ENCODE data around the gene GALNT3. TPM values are rescaled to one million over a fixed set of nuclear protein-coding genes. Genes with fewer than 3 reads are reported as not detected.

The GALNT3 gene
- total and polyA plus RNA-seq, 2 experiments from 2014 or later, result 0.21 TPM; not detected in 1

- H3K4me1 ChIP-seq (ENCODE audit: low read depth), result no peaks in the 10 kb centered on the region
- TF ChIP-seq CTCF (IDR thresholded peaks at IDR 0.05; ENCODE audit: low read depth, low read length), result no peak
- H3K4me3 ChIP-seq, result no peak overlapping the region
- no peak for DNase-seq (ENCODE audit: low read depth in 1 of 2, low spot score in 1 of 2)
- H3K9me3 ChIP-seq (ENCODE audit: low read depth), result no peaks in the 10 kb centered on the region
- H3K27ac ChIP-seq, result no peak overlapping the region
- H3K36me3 ChIP-seq, result no peaks in the 10 kb centered on the region
- no peaks in the 10 kb centered on the region for H3K27me3 ChIP-seq
These were observed 78.0 kb downstream of the GALNT3 start for GRCh38 chr2:165716091-165716490.

- no peaks in the 10 kb centered on the region for H3K4me1 ChIP-seq (ENCODE audit: low read depth)
- no peaks in the 10 kb centered on the region for H3K36me3 ChIP-seq
- no peak for DNase-seq (ENCODE audit: low read depth in 1 of 2, low spot score in 1 of 2)
- no peak overlapping the region for H3K27ac ChIP-seq
- H3K9me3 ChIP-seq (ENCODE audit: low read depth), result no peaks in the 10 kb centered on the region
- H3K4me3 ChIP-seq, result no peak overlapping the region
- TF ChIP-seq CTCF (IDR thresholded peaks at IDR 0.05; ENCODE audit: low read depth, low read length), result no peak
- no peaks in the 10 kb centered on the region for H3K27me3 ChIP-seq
These were observed 87.0 kb downstream of the GALNT3 start for GRCh38 chr2:165706960-165707487.

GRCh38 chr2:165701147-165701546 is 92.9 kb downstream of the GALNT3 start:
- DNase-seq (ENCODE audit: low read depth in 1 of 2, low spot score in 1 of 2), result no peak
- Histone ChIP-seq H3K9me3 (ENCODE audit: low read depth) (no peaks in the 10 kb centered on the region), H3K4me3 (no peak overlapping the region), H3K27me3 (peaks cover 3% of the 10 kb centered on the region), H3K27ac (no peak overlapping the region), H3K36me3 (no peaks in the 10 kb centered on the region), H3K4me1 (ENCODE audit: low read depth) (no peaks in the 10 kb centered on the region)
- TF ChIP-seq CTCF (IDR thresholded peaks at IDR 0.05; ENCODE audit: low read depth, low read length), result no peak

DNA sequence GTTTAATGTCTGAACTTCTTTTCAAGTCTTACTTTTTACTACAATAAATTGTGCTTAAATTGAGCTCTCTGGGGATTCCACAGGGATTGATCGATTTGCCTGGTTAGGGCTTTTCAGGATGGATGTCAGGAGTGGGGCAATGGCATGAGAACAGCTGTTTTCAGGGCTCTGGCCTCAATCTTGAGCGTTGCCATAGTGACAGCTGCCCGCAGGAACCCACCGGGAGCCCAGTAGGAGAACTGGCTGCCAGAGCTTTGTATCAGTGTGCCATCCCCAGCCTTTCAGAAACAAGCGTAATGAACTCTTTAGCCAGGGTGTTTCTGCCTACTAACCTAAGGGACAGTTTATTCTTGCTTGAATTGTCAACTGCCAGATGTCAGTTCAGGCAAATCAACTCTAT is 93.5 kb downstream of the GALNT3 start:
- H3K4me1 ChIP-seq (ENCODE audit: low read depth), result no peaks in the 10 kb centered on the region
- TF ChIP-seq CTCF (IDR thresholded peaks at IDR 0.05; ENCODE audit: low read depth, low read length), result no peak

DNA sequence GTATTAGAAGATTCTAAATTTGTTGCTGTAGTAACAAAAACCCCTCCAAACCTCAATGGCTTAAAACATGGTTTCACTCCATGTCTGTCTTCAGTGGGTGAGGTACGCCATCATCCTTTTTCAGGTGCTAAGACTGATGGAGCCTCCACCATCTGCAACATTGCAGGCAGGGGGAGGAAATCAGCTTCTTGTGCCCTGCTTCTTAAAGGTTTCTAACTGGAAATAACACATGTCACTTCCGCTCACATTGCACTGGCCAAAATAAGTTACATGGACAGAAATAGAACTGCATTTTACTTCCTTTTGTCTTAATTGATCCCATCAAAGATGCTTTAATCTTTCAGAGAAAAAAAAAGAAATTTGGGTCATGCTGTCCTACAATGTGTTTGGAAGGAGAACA is 94.1 kb downstream of the GALNT3 start:
- TF ChIP-seq CTCF (IDR thresholded peaks at IDR 0.05; ENCODE audit: low read depth, low read length), result no peak

More for the DNA sequence above, 93.5 kb downstream of the GALNT3 start:
- H3K27ac ChIP-seq, result no peak overlapping the region
- H3K9me3 ChIP-seq (ENCODE audit: low read depth), result no peaks in the 10 kb centered on the region
- no peak overlapping the region for H3K4me3 ChIP-seq
- no peak for DNase-seq (ENCODE audit: low read depth in 1 of 2, low spot score in 1 of 2)
- H3K36me3 ChIP-seq, result no peaks in the 10 kb centered on the region
- H3K27me3 ChIP-seq, result peaks cover 3% of the 10 kb centered on the region

More for the DNA sequence above, 94.1 kb downstream of the GALNT3 start:
- Histone ChIP-seq H3K27me3 (peaks cover 3% of the 10 kb centered on the region), H3K4me1 (ENCODE audit: low read depth) (no peaks in the 10 kb centered on the region), H3K27ac (no peak overlapping the region), H3K36me3 (no peaks in the 10 kb centered on the region), H3K9me3 (ENCODE audit: low read depth) (no peaks in the 10 kb centered on the region), H3K4me3 (no peak overlapping the region)
- no peak for DNase-seq (ENCODE audit: low read depth in 1 of 2, low spot score in 1 of 2)
